OCI-LY3 (cell line): Measurements from ENCODE around the gene RTKN.

Source experiments
- H2AFZ ChIP-seq: fragments of 200-600, 300-600 bp; shearing (Covaris generic); 2 replicates; pipeline ENCODE4 v1.6.0; 2014; ENCODE audit warnings: antibody characterized with exemption, low read depth, low read length
- H3K27ac ChIP-seq: fragments of 200-600, 300-600 bp; sonication (generic); 2 replicates; pipeline ENCODE4 v1.5.1; 2014; ENCODE audit warnings: mild to moderate bottlenecking, low read length, moderate library complexity, mixed read lengths
- H3K27me3 ChIP-seq: fragments of 200-600, 300-600 bp; sonication (generic); 2 replicates; pipeline ENCODE4 v1.6.1; 2014; ENCODE audit warnings: low read depth, low read length, mixed read lengths
- H3K36me3 ChIP-seq: fragments of 200-600, 300-600 bp; sonication (generic); replicated peaks from 2 replicates; pipeline ENCODE3; 2014; ENCODE audit warnings: low read depth, low read length, mixed read lengths
- H3K4me1 ChIP-seq: fragments of 300-600, 200-600 bp; sonication (generic); 2 replicates; pipeline ENCODE4 v1.6.1; 2014; ENCODE audit warnings: low read length, mixed read lengths
- H3K4me2 ChIP-seq: fragments of 200-600, 300-600 bp; sonication (generic); 2 replicates; pipeline ENCODE4 v1.6.1; 2014; ENCODE audit warnings: low read length, mixed read lengths
- H3K4me3 ChIP-seq: fragments of 300-600, 200-600 bp; sonication (generic); 2 replicates; pipeline ENCODE4 v1.5.1; 2014; ENCODE audit warnings: antibody characterized with exemption, mild to moderate bottlenecking, low read length, moderate library complexity
- H3K79me2 ChIP-seq: fragments of 300-600, 200-600 bp; shearing (Covaris generic); 2 replicates; pipeline ENCODE4 v1.6.1; 2014; ENCODE audit warnings: mild to moderate bottlenecking, low read length, mixed read lengths
- H3K9ac ChIP-seq: fragments of 300-600, 200-600 bp; shearing (Covaris generic); 2 replicates; pipeline ENCODE4 v1.6.0; 2014; ENCODE audit warnings: mild to moderate bottlenecking, low read length, moderate library complexity
- H3K9me3 ChIP-seq: fragments of 200-600, 300-600 bp; shearing (Covaris generic); 2 replicates; pipeline ENCODE4 v1.6.1; 2014; ENCODE audit warnings: low read length, mixed read lengths; ENCODE audit not compliant: insufficient read depth
- H4K20me1 ChIP-seq: fragments of 200-600, 300-600 bp; sonication (generic); 2 replicates; pipeline ENCODE4 v1.6.1; 2016; ENCODE audit warnings: low read length, mixed read lengths; ENCODE audit not compliant: insufficient read depth
- CTCF ChIP-seq: fragments of 200-600, 300-600 bp; sonication (generic); IDR thresholded peaks from 2 replicates; pipeline ENCODE4 v1.5.1; 2014; ENCODE audit warnings: antibody characterized with exemption, low read length, low read depth
- EZH2phosphoT487 ChIP-seq: fragments of 200-600 bp; shearing (Covaris generic); IDR thresholded peaks from 2 replicates; pipeline ENCODE4 v1.6.1; 2018; ENCODE audit warnings: antibody characterized with exemption, mixed run types, low read depth

RTKN gene

GRCh38 chr2:74418312-74418711 lies 23.4 kb downstream of the RTKN start:
- no peak overlapping the region for H3K4me2 ChIP-seq
- no peaks in the 10 kb centered on the region for H3K79me2 ChIP-seq
- H2AFZ ChIP-seq = no peak overlapping the region

GRCh38 chr2:74417763-74418162 lies 24.0 kb downstream of the RTKN start:
- Histone ChIP-seq H3K4me1 (peaks cover 32% of the 10 kb centered on the region), H3K27ac (no peak overlapping the region), H3K9me3 (no peaks in the 10 kb centered on the region), H4K20me1 (no peaks in the 10 kb centered on the region), H2AFZ (no peak overlapping the region), H3K9ac (no peak overlapping the region), H3K4me3 (no peak overlapping the region), H3K27me3 (no peaks in the 10 kb centered on the region), H3K4me2 (no peak overlapping the region), H3K79me2 (no peaks in the 10 kb centered on the region), H3K36me3 (no peaks in the 10 kb centered on the region)
- no peak for TF ChIP-seq EZH2phosphoT487
- TF ChIP-seq CTCF = no peak

More at GRCh38 chr2:74418312-74418711, 23.4 kb downstream of the RTKN start:
- Histone ChIP-seq H3K9me3 (no peaks in the 10 kb centered on the region), H3K27me3 (no peaks in the 10 kb centered on the region), H3K4me1 (peaks cover 32% of the 10 kb centered on the region), H3K27ac (no peak overlapping the region), H4K20me1 (no peaks in the 10 kb centered on the region), H3K4me3 (no peak overlapping the region), H3K36me3 (peaks cover 5% of the 10 kb centered on the region), H3K9ac (no peak overlapping the region)
- no peak for TF ChIP-seq EZH2phosphoT487
- no peak for TF ChIP-seq CTCF

GRCh38 chr2:74417197-74417596 lies 24.5 kb downstream of the RTKN start:
- peaks cover 29% of the 10 kb centered on the region for H3K4me1 ChIP-seq
- no peak overlapping the region for H3K27ac ChIP-seq
- no peak overlapping the region for H3K9ac ChIP-seq
- H3K4me3 ChIP-seq = no peak overlapping the region
- no peaks in the 10 kb centered on the region for H4K20me1 ChIP-seq
- TF ChIP-seq EZH2phosphoT487 = no peak
- TF ChIP-seq CTCF = no peak
- no peaks in the 10 kb centered on the region for H3K9me3 ChIP-seq
- peak overlapping the region; percentile 37 for H3K4me2 ChIP-seq
- no peaks in the 10 kb centered on the region for H3K36me3 ChIP-seq
- H3K79me2 ChIP-seq = no peaks in the 10 kb centered on the region
- H3K27me3 ChIP-seq = no peaks in the 10 kb centered on the region
- H2AFZ ChIP-seq = no peak overlapping the region

- TF ChIP-seq EZH2phosphoT487 (no peak), CTCF (peak; percentile 42)
- Histone ChIP-seq H3K27me3 (no peaks in the 10 kb centered on the region), H2AFZ (no peak overlapping the region), H3K27ac (no peak overlapping the region), H3K36me3 (no peaks in the 10 kb centered on the region), H3K4me2 (peak overlapping the region; percentile 37), H3K4me1 (peaks cover 28% of the 10 kb centered on the region), H3K9ac (no peak overlapping the region), H3K79me2 (no peaks in the 10 kb centered on the region), H3K4me3 (peak overlapping the region; percentile 21; the same call in 1 of the 2 replicates), H3K9me3 (no peaks in the 10 kb centered on the region), H4K20me1 (no peaks in the 10 kb centered on the region)
These were observed 25.0 kb downstream of the RTKN start for GRCh38 chr2:74416778-74417177.
